Small intestine (tissue), 7 donors: ENCODE results near the gene ADAMTS2. TPM values are rescaled to one million over a fixed set of nuclear protein-coding genes. Genes with fewer than 3 reads are reported as not detected.

Experiments
- DNase-seq, 2 donors: peaks; one replicate each; pipeline versions ENCODE4 v3.0.0 to v3.0.0-alpha.2; 2013
- FAIRE-seq: peaks from 2 replicates; lab custom pipeline; 2012; peaks lifted over from hg19 to GRCh38; lab: Jason Lieb, UNC
- H3K27ac ChIP-seq, 3 donors: one replicate each; pipeline ENCODE4 v1.5.1; 2013; ENCODE audit warnings: low read length in 2 of 3, mild to moderate bottlenecking in 2 of 3, control low read depth in 1 of 3, inconsistent platforms in 1 of 3, low read depth in 1 of 3, moderate library complexity in 1 of 3
- H3K27me3 ChIP-seq, 3 donors: one replicate each; pipeline ENCODE4 v1.6.1; 2013; ENCODE audit warnings: low read length in 3 of 3, inconsistent platforms in 1 of 3; ENCODE audit not compliant: control insufficient read depth in 3 of 3, insufficient read depth in 3 of 3
- H3K36me3 ChIP-seq, 3 donors: one replicate each; pipeline ENCODE4 v1.6.1; 2013; ENCODE audit warnings: low read length in 3 of 3, inconsistent platforms in 1 of 3, low read depth in 1 of 3, mild to moderate bottlenecking in 1 of 3, moderate library complexity in 1 of 3; ENCODE audit not compliant: control insufficient read depth in 3 of 3, insufficient read depth in 2 of 3
- H3K4me1 ChIP-seq, 3 donors: one replicate each; pipeline ENCODE4 v1.6.1; 2013; ENCODE audit warnings: low read length in 2 of 3, inconsistent platforms in 1 of 3, low read depth in 1 of 3, mild to moderate bottlenecking in 1 of 3, moderate library complexity in 1 of 3; ENCODE audit not compliant: control insufficient read depth in 3 of 3, insufficient read depth in 2 of 3
- H3K4me3 ChIP-seq, 3 donors: one replicate each; pipeline ENCODE4 v1.5.1; 2013; ENCODE audit warnings: low read length in 3 of 3, control low read depth in 1 of 3, inconsistent platforms in 1 of 3, low read depth in 1 of 3, mild to moderate bottlenecking in 1 of 3, moderate library complexity in 1 of 3
- H3K9me3 ChIP-seq, 2 donors: one replicate each; pipeline ENCODE4 v1.6.1; 2013; ENCODE audit warnings: low read depth in 1 of 2, low read length in 1 of 2; ENCODE audit not compliant: control insufficient read depth in 2 of 2, insufficient read depth in 1 of 2
- WGBS, 3 donors: extraction: QIAGEN DNeasy Blood & Tissue Kit; methylation state at CpG; one replicate each; pipeline ENCODE4 v1.1.7; 2013; 5-methylcytosine and 5-hydroxymethylcytosine counted together
- polyA plus RNA-seq, 4 donors: library from polyadenylated mRNA; stranded (reverse) in 3 of 4; unstranded in 1 of 4; fragments of 200-250 nt in 3 of 4; fragments of 120-200 nt in 1 of 4; gene quantifications; one replicate each; pipeline versions ENCODE4 v1.2.1 to v1.2.3, GENCODE V29; 2013
- donor health status: healthy with polysubstance abuse.
- donor health status: control.
- donor health status: control.
- donor health status: Bipolar disorder and iron deficiency.
- donor health status: healthy.

Gene ADAMTS2
- polyA plus RNA-seq, 4 donors: 0.22 to 6.3 (median 2.4) TPM

- FAIRE-seq: no peak
- H3K4me3 ChIP-seq: no peak overlapping the region
- no peaks in the 10 kb centered on the region for H3K27me3 ChIP-seq
- peaks cover 2 to 39% of the 10 kb centered on the region in 2 donors for H3K9me3 ChIP-seq
- no peak overlapping the region for H3K27ac ChIP-seq
- H3K36me3 ChIP-seq: no peaks in the 10 kb centered on the region
- 80 to 90% (median 87%) methylated on average over 73 to 75 of the region's 75 CpGs for WGBS, 3 donors
- no peak for DNase-seq
- H3K4me1 ChIP-seq: no peaks in the 10 kb centered on the region
Observed at GRCh38 chr5:179120951-179121666, 224.2 kb downstream of the ADAMTS2 start.

GRCh38 chr5:179120421-179120861, 224.8 kb downstream of the ADAMTS2 start:
- no peak overlapping the region for H3K27ac ChIP-seq
- H3K4me3 ChIP-seq: no peak overlapping the region
- DNase-seq: no peak
- peaks cover 2 to 44% of the 10 kb centered on the region in 2 donors for H3K9me3 ChIP-seq
- no peak for FAIRE-seq
- WGBS, 3 donors: 92 to 94% (median 93%) methylated on average over 33 to 35 of the region's 35 CpGs
- no peaks in the 10 kb centered on the region for H3K36me3 ChIP-seq
- no peaks in the 10 kb centered on the region for H3K27me3 ChIP-seq
- H3K4me1 ChIP-seq: no peaks in the 10 kb centered on the region

- no peak for DNase-seq
- FAIRE-seq: no peak
- H3K27me3 ChIP-seq: no peaks in the 10 kb centered on the region
- WGBS, 3 donors: 90 to 92% (median 90%) methylated on average over 15 of the region's 15 CpGs
- H3K4me1 ChIP-seq: no peaks in the 10 kb centered on the region
- no peak overlapping the region for H3K4me3 ChIP-seq
- no peaks in the 10 kb centered on the region for H3K36me3 ChIP-seq
- H3K27ac ChIP-seq: no peak overlapping the region
- peaks cover 2 to 48% of the 10 kb centered on the region in 2 donors for H3K9me3 ChIP-seq
Observed at GRCh38 chr5:179119415-179120170, 225.7 kb downstream of the ADAMTS2 start.

- DNase-seq (no peak), FAIRE-seq (no peak)
- peaks cover 2 to 55% of the 10 kb centered on the region in 2 donors for H3K9me3 ChIP-seq
- no peaks in the 10 kb centered on the region for H3K36me3 ChIP-seq
- no peaks in the 10 kb centered on the region for H3K27me3 ChIP-seq
- no peaks in the 10 kb centered on the region for H3K4me1 ChIP-seq
- no peak overlapping the region for H3K27ac ChIP-seq
- no peak overlapping the region for H3K4me3 ChIP-seq
- 86 to 94% (median 92%) methylated on average over 10 of the region's 10 CpGs for WGBS, 3 donors
Observed at GRCh38 chr5:179118756-179119414, 226.4 kb downstream of the ADAMTS2 start.

GRCh38 chr5:179118338-179118737, 226.9 kb downstream of the ADAMTS2 start:
- no peak overlapping the region for H3K27ac ChIP-seq
- 74 to 86% (median 76%) methylated on average over 4 of the region's 4 CpGs for WGBS, 3 donors
- DNase-seq (no peak), FAIRE-seq (no peak)
- no peak overlapping the region for H3K4me3 ChIP-seq
- H3K27me3 ChIP-seq: no peaks in the 10 kb centered on the region
- no peaks in the 10 kb centered on the region for H3K36me3 ChIP-seq
- H3K9me3 ChIP-seq: peaks cover 2 to 60% of the 10 kb centered on the region in 2 donors
- no peaks in the 10 kb centered on the region for H3K4me1 ChIP-seq

GRCh38 chr5:179115845-179116524, 229.3 kb downstream of the ADAMTS2 start:
- Histone ChIP-seq H3K4me1 (no peaks in the 10 kb centered on the region), H3K9me3 (peaks cover 4 to 63% of the 10 kb centered on the region in 2 donors), H3K36me3 (no peaks in the 10 kb centered on the region), H3K27ac (no peak overlapping the region), H3K4me3 (no peak overlapping the region), H3K27me3 (no peaks in the 10 kb centered on the region)
- no peak for DNase-seq
- FAIRE-seq: no peak
- WGBS, 3 donors: 85 to 89% (median 88%) methylated on average over 9 of the region's 9 CpGs

GRCh38 chr5:179115307-179115706, 230.0 kb downstream of the ADAMTS2 start:
- H3K36me3 ChIP-seq: no peaks in the 10 kb centered on the region
- peaks cover 4 to 60% of the 10 kb centered on the region in 2 donors for H3K9me3 ChIP-seq
- FAIRE-seq: no peak
- no peak for DNase-seq
- H3K4me1 ChIP-seq: no peaks in the 10 kb centered on the region
- H3K27ac ChIP-seq: no peak overlapping the region
- 88 to 89% (median 88%) methylated on average over 5 of the region's 5 CpGs for WGBS, 3 donors
- H3K4me3 ChIP-seq: no peak overlapping the region
- H3K27me3 ChIP-seq: no peaks in the 10 kb centered on the region

- FAIRE-seq (no peak), DNase-seq (no peak)
- no peaks in the 10 kb centered on the region for H3K4me1 ChIP-seq
- no peak overlapping the region for H3K4me3 ChIP-seq
- H3K9me3 ChIP-seq: peaks cover 4 to 59% of the 10 kb centered on the region in 2 donors
- H3K27me3 ChIP-seq: no peaks in the 10 kb centered on the region
- 93 to 95% (median 93%) methylated on average over 7 of the region's 7 CpGs for WGBS, 3 donors
- H3K36me3 ChIP-seq: no peaks in the 10 kb centered on the region
- no peak overlapping the region for H3K27ac ChIP-seq
Observed at GRCh38 chr5:179114756-179115155, 230.5 kb downstream of the ADAMTS2 start.
